ENCODE measurements around the gene PAM16.

PAM16 gene

GRCh38 chr16:4371357-4372000 lies 20.4 kb upstream of the PAM16 start, which contains the start of gene VASN:
Gene VASN, plus strand, starts transcription at chr16:4371848. Its CDS starts 9,030 bp downstream, at chr16:4380878.
- in situ Hi-C loops (cut with MboI; ENCODE audit: low sequenced_read_pairs) = no loop called here

- in situ Hi-C loops (cut with MboI; ENCODE audit: low sequenced_read_pairs) = no loop called here
These were observed 19.6 kb upstream of the PAM16 start for GRCh38 chr16:4370570-4371356.

DNA sequence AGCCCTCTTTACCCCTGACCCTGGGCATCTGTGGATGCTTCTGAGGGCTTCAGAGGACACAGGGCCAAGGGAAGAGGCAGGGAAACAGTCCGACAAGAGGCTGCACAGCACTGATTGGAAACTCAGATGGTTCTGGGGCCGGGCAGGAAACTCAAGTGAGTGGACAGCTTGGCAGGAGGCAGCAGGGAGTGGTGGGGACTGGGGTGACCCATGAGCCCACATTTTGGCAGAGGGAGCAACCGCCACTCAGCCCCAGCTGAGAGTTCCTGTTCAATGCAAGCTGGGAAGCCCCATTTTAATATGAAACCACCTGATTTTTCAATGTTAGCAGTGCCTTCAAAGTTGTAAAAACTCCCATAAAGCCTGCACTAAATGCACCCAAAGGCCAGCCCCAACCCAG lies 19.0 kb upstream of the PAM16 start:
- in situ Hi-C loops (cut with MboI; ENCODE audit: low sequenced_read_pairs) = no loop called here

DNA sequence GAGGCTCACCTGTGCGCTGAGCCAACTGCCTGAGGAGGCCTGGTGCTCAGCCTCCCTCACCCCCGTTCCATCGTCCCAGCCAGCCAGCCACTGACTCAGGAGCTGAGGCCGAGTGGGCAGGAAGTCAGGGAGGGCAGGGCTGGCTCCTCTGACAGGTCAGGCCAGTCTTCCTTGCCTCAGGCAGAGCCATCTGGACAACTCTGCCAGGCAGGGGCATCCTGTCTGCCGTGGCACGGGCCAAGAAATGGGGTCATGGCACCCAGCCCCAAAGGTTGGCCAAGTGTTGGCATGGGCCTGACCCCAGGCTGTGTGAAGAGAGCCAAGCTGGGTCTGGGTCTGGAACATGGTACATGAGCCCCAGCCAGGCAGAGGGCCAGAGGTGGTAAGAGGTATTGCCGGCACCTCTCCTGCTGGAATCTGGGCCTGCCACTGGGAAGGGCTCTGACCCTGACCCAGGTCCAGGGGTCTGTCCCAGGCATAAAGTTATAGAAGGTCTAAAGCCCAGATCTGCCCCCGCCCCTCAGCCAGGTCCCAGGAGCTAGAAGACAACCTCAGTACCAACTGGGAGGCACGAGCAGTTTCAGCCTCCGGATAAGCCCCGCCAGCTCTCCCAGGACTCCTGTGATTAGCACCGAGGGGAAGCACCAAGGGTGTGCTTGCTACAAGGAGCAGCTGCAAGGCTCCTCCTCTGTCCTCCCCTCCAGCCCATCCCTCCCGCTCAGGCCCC lies 18.0 kb upstream of the PAM16 start:
- in situ Hi-C loops (cut with MboI; ENCODE audit: low sequenced_read_pairs) = no loop called here

GRCh38 chr16:4367393-4367856 lies 16.3 kb upstream of the PAM16 start:
- in situ Hi-C loops (cut with MboI; ENCODE audit: low sequenced_read_pairs) = no loop called here

- in situ Hi-C loops (cut with MboI; ENCODE audit: low sequenced_read_pairs) = no loop called here
These were observed 14.9 kb upstream of the PAM16 start for GRCh38 chr16:4366016-4366415.

DNA sequence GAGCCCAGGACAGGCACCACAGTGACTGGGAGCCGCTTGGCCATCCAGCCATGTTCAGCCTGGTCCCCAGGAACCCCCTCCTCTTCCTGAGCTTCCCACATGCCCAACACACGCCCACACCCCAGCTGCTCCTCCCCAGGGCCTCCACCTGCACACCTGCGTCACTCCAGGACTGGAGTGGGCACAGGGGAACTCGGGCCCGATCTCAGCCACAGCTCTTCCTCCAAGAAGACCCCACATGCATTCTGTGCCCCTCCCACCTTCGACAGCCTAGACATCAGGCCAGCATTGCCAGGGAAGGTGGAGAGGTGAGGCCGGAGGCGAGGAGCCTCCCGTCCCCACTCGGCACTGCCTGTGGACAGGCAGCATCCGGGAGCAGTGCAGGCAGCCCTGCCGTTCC lies 14.5 kb upstream of the PAM16 start:
- in situ Hi-C loops (cut with MboI; ENCODE audit: low sequenced_read_pairs) = no loop called here

GRCh38 chr16:4365014-4365406 lies 13.9 kb upstream of the PAM16 start:
- in situ Hi-C loops (cut with MboI; ENCODE audit: low sequenced_read_pairs) = no loop called here

DNA sequence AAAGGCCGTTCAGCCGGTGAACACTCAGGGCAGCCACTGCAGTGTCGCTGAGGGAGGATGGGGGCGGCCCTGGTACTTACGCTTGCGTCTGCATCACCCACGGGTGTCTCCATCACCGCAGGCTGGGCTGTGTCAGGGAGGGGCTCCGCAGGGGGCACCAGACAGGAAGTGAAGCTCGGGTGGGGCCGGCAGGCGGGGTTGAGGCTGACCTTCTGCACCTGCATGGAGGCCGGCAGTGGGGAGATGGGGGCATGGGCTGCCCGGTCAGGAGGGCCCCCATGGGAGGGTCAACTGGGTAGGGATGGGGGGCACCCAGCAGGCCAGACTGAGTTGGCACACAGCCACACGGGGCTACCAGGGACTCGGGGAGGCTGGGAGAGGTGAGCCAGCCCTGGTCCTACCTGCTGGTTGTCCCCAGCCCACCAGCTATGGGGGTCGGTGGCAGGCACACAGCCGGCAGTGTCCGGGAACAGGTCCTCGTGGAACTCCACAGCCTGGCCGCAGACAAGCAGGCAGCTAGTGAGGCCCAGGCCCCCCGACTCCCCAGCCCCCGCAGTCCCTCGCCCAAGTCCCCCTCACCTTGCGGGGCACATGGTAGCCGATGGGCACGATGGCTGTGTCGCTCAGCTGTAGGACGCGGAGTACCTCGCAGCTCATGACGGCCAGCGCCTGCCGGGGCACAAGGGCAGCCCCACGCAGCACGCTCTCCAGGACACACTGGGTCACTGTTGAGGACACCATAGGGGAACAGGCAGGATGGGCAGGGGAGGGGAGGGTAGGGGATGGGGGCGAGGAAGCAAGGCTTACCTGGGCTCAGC lies 13.3 kb upstream of the PAM16 start:
- in situ Hi-C loops (cut with MboI; ENCODE audit: low sequenced_read_pairs) = no loop called here

DNA sequence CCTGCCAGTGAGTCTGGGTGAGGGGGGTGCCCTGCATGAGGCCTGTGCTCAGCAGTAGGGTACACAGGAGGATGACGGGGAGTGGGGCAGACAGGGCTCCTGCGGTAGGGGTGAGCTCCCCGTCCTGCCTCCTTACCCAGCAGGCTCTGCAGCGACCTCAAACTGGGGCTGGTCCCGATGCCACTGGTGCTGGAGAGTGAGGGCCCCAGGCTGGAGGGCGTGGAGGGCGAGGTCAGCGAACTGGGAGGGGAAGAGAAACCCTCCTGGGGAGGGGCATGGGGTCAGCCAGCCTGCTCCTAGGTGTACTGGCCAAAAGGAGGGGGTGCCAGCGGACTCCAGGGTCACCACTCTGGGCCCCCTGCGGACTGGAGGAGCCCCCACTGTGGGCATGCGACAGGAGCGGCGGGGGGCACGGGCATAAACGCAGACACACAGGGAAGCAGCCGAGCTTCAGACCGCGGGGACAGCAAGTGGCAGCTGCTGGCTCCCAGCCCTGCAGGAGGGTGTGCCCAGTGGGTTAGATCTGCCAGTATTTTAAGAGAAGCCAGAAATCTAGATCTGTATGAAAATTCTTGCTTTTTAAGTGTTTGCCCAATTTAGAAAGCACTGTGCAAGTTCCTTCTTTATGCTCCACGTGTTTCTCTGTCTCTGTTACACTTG lies 11.5 kb upstream of the PAM16 start:
- in situ Hi-C loops (cut with MboI; ENCODE audit: low sequenced_read_pairs) = no loop called here

DNA sequence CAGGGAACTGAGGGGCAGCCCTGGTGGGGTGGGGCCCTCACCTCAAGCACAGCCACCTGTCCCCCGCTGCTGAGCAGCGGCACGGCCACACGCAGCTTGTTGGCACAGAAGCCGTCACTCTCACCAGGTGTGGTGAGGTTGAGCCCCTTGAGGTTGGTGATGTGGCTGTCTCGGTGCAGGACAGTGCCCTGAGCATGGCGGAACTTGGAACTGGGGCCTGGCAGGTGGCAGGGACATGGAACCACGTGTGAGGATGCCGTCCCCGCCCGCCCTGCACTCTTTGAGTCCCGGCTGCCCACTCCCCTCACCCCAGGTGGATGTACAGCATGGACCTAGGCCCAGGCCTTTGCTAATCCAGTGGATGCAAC lies 10.8 kb upstream of the PAM16 start:
- in situ Hi-C loops (cut with MboI; ENCODE audit: low sequenced_read_pairs) = no loop called here

- in situ Hi-C loops (cut with MboI; ENCODE audit: low sequenced_read_pairs) = no loop called here
These were observed 10.2 kb upstream of the PAM16 start for GRCh38 chr16:4361033-4361943.

DNA sequence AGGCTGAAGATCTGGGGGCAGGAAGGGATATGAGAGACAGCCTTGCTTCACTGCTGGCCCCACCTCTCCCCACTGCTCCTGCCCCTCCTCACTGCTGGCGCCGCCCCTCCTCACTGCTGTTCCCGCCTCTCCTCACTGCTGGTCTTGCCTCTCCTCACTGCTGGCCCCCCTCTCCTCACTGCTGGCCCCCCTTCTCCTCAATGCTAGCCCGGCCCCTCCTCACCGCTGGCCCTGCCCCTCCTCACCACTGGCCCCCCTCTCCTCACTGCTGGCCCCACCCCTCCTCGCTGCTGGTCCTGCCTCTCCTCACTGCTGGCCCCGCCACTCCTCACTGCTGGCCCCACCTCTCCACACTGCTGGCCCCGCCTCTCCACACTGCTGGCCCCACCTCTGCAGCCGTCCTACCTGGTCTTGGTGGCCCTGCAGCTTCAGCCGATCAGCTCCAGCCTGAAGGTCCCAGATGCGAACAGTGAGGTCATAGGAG lies 9.5 kb upstream of the PAM16 start:
- in situ Hi-C loops (cut with MboI; ENCODE audit: low sequenced_read_pairs) = no loop called here

GRCh38 chr16:4359914-4360313 lies 8.8 kb upstream of the PAM16 start:
- in situ Hi-C loops (cut with MboI; ENCODE audit: low sequenced_read_pairs) = no loop called here

- in situ Hi-C loops (cut with MboI; ENCODE audit: low sequenced_read_pairs) = no loop called here
These were observed 7.9 kb upstream of the PAM16 start for GRCh38 chr16:4358831-4359561.

DNA sequence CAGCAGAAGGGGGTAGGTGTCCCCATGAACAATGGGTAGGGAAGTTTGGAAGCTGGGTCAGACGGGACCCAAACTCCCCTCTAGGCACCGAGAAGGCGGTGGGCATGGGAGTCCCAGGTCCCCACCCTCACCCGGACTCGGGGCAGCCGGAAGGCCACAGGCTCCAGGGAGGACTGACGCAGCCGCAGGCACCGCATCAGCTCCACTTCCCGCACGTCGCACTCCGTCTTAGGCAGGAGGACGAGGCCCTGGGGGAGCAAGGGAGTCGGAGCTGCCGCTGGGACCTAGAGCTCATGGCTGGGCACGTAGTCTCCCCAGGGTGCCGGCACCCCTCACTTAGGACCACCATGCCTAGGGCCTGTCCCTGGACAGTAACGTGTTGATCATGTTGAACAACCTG lies 7.1 kb upstream of the PAM16 start:
- in situ Hi-C loops (cut with MboI; ENCODE audit: low sequenced_read_pairs) = no loop called here

DNA sequence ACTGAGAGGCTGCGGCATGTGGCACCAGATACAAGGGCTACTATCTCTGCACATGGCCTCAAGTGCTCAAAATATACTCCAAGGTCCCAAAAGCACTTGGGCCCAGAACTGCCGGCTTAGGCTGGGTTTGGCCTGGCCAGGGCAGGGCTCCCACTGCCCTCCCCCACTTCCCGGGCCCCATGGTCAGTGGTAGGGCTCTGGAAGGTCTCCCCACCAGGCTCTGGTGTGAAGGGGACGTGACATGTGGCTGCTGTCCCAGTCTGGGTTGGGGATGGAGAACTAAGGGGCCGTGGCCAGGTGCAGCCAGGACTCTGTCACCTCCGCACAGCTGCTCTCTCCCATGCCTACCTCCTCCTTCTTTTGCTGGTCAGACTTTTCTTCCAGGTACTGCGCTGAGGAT lies 5.7 kb upstream of the PAM16 start:
- in situ Hi-C loops (cut with MboI; ENCODE audit: low sequenced_read_pairs) = no loop called here

- in situ Hi-C loops (cut with MboI; ENCODE audit: low sequenced_read_pairs) = no loop called here
These were observed 3.6 kb upstream of the PAM16 start for GRCh38 chr16:4354512-4355409.
